Measurements from ENCODE around the gene TMEM150A.

The TMEM150A gene

DNA sequence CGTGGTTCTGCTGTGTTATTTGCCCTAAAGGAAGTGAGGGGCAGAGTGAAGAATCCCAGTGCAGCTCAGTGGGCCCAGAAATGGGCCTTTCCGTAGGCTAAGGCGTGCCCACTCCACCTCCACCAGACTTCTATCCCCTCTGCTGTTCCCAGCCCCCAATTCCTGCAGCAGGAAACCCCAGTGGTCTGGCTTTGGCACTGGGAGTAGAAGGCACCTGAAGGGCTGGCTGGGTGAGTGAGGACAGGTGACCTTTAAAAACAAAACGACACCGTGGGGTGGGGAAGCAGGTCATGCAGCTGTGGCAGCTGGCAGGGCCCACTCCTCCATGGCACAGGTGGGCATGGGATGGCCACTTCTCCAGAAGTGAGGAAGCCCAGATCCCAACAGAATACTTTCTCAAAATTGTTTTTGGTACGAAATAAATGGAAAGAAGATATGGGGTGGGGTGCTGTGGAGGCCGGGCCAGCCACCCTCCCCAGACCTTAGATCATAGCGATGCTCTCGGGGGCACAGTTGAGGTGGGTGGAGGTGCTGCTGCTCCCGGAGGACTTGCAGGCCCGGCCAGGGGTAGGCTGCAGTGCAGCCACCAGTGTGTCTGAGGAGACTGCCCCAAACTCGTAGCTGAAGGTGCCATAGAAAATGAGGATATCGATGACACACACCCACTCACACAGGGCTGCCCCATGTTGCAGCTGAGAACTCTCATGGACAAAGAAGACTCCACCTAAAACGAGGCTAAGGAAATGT lies 3.7 kb downstream of the TMEM150A start:
- H3K4me2 ChIP-seq (ENCODE audit: low read length), result no peak overlapping the region
- no peak overlapping the region for H3K9ac ChIP-seq (ENCODE audit: low read length)
- no peak overlapping the region for H3K27ac ChIP-seq (ENCODE audit: low read length)
- H3K4me1 ChIP-seq (ENCODE audit: low read length), result peaks cover 13% of the 10 kb centered on the region
- H3K4me3 ChIP-seq (ENCODE audit: low read length), result no peak overlapping the region
- H3K9me3 ChIP-seq (ENCODE audit: insufficient read depth, low read length), result no peaks in the 10 kb centered on the region
- TF ChIP-seq, protein P1, sequence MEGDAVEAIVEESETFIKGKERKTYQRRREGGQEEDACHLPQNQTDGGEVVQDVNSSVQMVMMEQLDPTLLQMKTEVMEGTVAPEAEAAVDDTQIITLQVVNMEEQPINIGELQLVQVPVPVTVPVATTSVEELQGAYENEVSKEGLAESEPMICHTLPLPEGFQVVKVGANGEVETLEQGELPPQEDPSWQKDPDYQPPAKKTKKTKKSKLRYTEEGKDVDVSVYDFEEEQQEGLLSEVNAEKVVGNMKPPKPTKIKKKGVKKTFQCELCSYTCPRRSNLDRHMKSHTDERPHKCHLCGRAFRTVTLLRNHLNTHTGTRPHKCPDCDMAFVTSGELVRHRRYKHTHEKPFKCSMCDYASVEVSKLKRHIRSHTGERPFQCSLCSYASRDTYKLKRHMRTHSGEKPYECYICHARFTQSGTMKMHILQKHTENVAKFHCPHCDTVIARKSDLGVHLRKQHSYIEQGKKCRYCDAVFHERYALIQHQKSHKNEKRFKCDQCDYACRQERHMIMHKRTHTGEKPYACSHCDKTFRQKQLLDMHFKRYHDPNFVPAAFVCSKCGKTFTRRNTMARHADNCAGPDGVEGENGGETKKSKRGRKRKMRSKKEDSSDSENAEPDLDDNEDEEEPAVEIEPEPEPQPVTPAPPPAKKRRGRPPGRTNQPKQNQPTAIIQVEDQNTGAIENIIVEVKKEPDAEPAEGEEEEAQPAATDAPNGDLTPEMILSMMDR (IDR thresholded peaks at IDR 0.05; ENCODE audit: low read depth, low read length), result no peak
- no peaks in the 10 kb centered on the region for H4K20me1 ChIP-seq (ENCODE audit: insufficient read depth, low read length)
- peaks cover 9% of the 10 kb centered on the region for H3K36me3 ChIP-seq (replicated peaks; ENCODE audit: low read depth, low read length)
- peaks cover 26% of the 10 kb centered on the region for H3K79me2 ChIP-seq (ENCODE audit: low read length)
- no peaks in the 10 kb centered on the region for H3K27me3 ChIP-seq (ENCODE audit: low read depth, low read length)
- H2AFZ ChIP-seq (ENCODE audit: low read depth, low read length), result no peak overlapping the region

DNA sequence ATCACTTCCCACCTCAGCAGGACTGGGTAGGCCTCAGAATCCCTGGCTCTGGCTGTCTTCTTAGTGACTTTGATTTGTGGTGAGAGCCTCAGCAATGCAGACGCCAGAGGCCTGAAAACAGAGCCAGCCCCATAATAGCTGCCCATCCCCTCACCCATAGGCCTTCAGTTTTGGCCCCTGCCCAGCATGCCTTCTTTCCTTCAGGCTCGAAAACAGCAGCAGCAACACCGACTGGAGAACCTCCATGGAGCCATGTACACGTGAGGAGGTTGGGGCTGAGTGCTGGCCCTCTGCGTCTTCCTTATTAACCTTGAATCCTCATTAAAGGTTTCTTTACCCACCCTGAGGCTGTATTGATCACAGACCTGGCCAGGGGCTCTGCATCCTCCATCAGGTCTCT lies 5.3 kb downstream of the TMEM150A start:
- H3K79me2 ChIP-seq (ENCODE audit: low read length), result peaks cover 26% of the 10 kb centered on the region
- peaks cover 9% of the 10 kb centered on the region for H3K36me3 ChIP-seq (replicated peaks; ENCODE audit: low read depth, low read length)
- H3K4me2 ChIP-seq (ENCODE audit: low read length), result no peak overlapping the region
- no peaks in the 10 kb centered on the region for H4K20me1 ChIP-seq (ENCODE audit: insufficient read depth, low read length)
- H3K9ac ChIP-seq (ENCODE audit: low read length), result no peak overlapping the region
- H3K27me3 ChIP-seq (ENCODE audit: low read depth, low read length), result no peaks in the 10 kb centered on the region
- H2AFZ ChIP-seq (ENCODE audit: low read depth, low read length), result no peak overlapping the region
- no peak overlapping the region for H3K4me3 ChIP-seq (ENCODE audit: low read length)
- TF ChIP-seq EZH2phosphoT487 (IDR thresholded peaks at IDR 0.05; ENCODE audit: low read depth), result no peak
- peaks cover 13% of the 10 kb centered on the region for H3K4me1 ChIP-seq (ENCODE audit: low read length)
- no peak overlapping the region for H3K27ac ChIP-seq (ENCODE audit: low read length)
- no peaks in the 10 kb centered on the region for H3K9me3 ChIP-seq (ENCODE audit: insufficient read depth, low read length)

DNA sequence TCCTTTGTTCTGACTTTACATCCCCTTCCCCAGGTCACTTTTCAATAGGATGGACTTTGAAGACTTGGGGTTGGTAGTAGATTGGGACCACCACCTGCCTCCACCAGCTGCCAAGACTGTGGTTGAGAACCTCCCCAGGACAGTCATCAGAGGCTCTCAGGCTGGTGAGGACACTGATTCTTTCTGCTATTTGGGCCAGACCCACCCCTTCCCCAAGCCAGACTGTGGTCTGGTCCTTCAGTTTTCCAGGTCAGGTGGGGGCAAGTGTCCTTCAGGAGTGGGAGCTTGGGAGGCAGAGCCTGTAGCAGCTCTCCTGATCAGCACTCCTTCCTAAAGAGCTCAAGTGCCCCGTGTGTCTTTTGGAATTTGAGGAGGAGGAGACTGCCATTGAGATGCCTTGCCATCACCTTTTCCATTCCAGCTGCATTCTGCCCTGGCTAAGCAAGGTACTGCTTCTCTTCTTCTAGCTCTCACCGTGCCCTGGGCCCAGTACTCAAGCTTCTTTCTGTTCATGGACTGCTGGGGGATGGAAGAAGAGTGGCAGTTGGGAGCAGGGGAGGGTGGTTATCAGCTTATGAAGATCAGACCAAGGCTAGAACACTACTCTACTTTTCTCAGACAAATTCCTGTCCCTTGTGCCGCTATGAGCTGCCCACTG lies 5.9 kb downstream of the TMEM150A start:
- no peak for TF ChIP-seq EZH2phosphoT487 (IDR thresholded peaks at IDR 0.05; ENCODE audit: low read depth)
- TF ChIP-seq, protein P1 (IDR thresholded peaks at IDR 0.05; ENCODE audit: low read depth, low read length), result no peak
- peak overlapping the region; percentile 98 for H3K9ac ChIP-seq (ENCODE audit: low read length)
- H3K9me3 ChIP-seq (ENCODE audit: insufficient read depth, low read length), result no peaks in the 10 kb centered on the region
- H3K4me1 ChIP-seq (ENCODE audit: low read length), result peaks cover 13% of the 10 kb centered on the region
- peaks cover 26% of the 10 kb centered on the region for H3K79me2 ChIP-seq (ENCODE audit: low read length)
- H3K27ac ChIP-seq (ENCODE audit: low read length), result no peak overlapping the region
- no peaks in the 10 kb centered on the region for H3K27me3 ChIP-seq (ENCODE audit: low read depth, low read length)
- H2AFZ ChIP-seq (ENCODE audit: low read depth, low read length), result no peak overlapping the region
- peaks cover 9% of the 10 kb centered on the region for H3K36me3 ChIP-seq (replicated peaks; ENCODE audit: low read depth, low read length)
- no peaks in the 10 kb centered on the region for H4K20me1 ChIP-seq (ENCODE audit: insufficient read depth, low read length)
- peak overlapping the region; percentile 99 for H3K4me3 ChIP-seq (ENCODE audit: low read length)
- peak overlapping the region; percentile 98 for H3K4me2 ChIP-seq (ENCODE audit: low read length)

DNA sequence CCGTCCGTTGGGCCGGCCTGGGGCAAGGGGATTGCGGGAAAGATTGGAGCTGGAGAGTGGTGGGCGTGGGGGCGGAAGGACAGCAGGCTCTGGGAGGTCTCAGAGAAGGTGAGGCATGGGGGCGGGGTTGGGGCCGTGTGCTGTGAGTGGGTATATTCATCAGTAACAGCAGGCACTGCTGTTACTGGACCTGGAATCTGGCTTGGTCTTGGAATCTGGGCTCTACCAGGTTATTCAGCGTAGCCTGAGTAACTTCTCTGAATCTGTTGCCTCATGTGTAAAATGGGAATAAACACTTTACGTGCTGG lies 6.5 kb downstream of the TMEM150A start:
- H3K27ac ChIP-seq (ENCODE audit: low read length), result peak overlapping the region; percentile 36
- H3K79me2 ChIP-seq (ENCODE audit: low read length), result peaks cover 26% of the 10 kb centered on the region
- H2AFZ ChIP-seq (ENCODE audit: low read depth, low read length), result peak overlapping the region; percentile 69; the same call in 1 of the 2 replicates

More for the DNA sequence above, 6.5 kb downstream of the TMEM150A start:
- Histone ChIP-seq H3K36me3 (replicated peaks; ENCODE audit: low read depth, low read length) (peaks cover 9% of the 10 kb centered on the region), H4K20me1 (ENCODE audit: insufficient read depth, low read length) (no peaks in the 10 kb centered on the region), H3K4me2 (ENCODE audit: low read length) (peak overlapping the region; percentile 98), H3K27me3 (ENCODE audit: low read depth, low read length) (no peaks in the 10 kb centered on the region), H3K9ac (ENCODE audit: low read length) (peak overlapping the region; percentile 98), H3K4me1 (ENCODE audit: low read length) (peaks cover 13% of the 10 kb centered on the region), H3K9me3 (ENCODE audit: insufficient read depth, low read length) (no peaks in the 10 kb centered on the region), H3K4me3 (ENCODE audit: low read length) (peak overlapping the region; percentile 99)
- TF ChIP-seq, protein P1 (IDR thresholded peaks at IDR 0.05; ENCODE audit: low read depth, low read length), result no peak
- TF ChIP-seq EZH2phosphoT487 (IDR thresholded peaks at IDR 0.05; ENCODE audit: low read depth), result no peak
